GM19452 (cell line): ENCODE measurements around the gene KATNB1.
"Not testable (repeated sequence)": the region's sequence is repeated elsewhere in the genome, so short reads cannot be mapped to it uniquely, and the experiment has no call there.

ENCODE experiments used
- ATAC-seq: cut with Tn5 transposase; IDR thresholded peaks from one replicate; pipeline ENCODE4 v1.9.1; 2021; ENCODE audit not compliant: unreplicated experiment

KATNB1 gene

GRCh38 chr16:57788252-57788841 lies 52.8 kb downstream of the KATNB1 start:
- ATAC-seq: no peak

- ATAC-seq: no peak
These were observed 53.4 kb downstream of the KATNB1 start for GRCh38 chr16:57788951-57789350.

GRCh38 chr16:57791195-57791892 lies 55.8 kb downstream of the KATNB1 start:
- no peak for ATAC-seq

GRCh38 chr16:57791893-57792461 lies 56.4 kb downstream of the KATNB1 start:
- ATAC-seq: no peak

- ATAC-seq: no peak
These were observed 59.4 kb downstream of the KATNB1 start for GRCh38 chr16:57794849-57795430.

- ATAC-seq: no peak
These were observed 59.9 kb downstream of the KATNB1 start for GRCh38 chr16:57795431-57795878.

- not testable (repeated sequence) for ATAC-seq
These were observed 60.4 kb downstream of the KATNB1 start for GRCh38 chr16:57796014-57796413.

GRCh38 chr16:57797216-57797525 lies 61.6 kb downstream of the KATNB1 start:
- no peak for ATAC-seq

- ATAC-seq: no peak
These were observed 62.1 kb downstream of the KATNB1 start for GRCh38 chr16:57797526-57798266.

GRCh38 chr16:57798267-57798810 lies 62.8 kb downstream of the KATNB1 start:
- no peak for ATAC-seq

- no peak for ATAC-seq
These were observed 63.5 kb downstream of the KATNB1 start for GRCh38 chr16:57798953-57799599.

GRCh38 chr16:57799600-57800199 lies 64.1 kb downstream of the KATNB1 start:
- no peak for ATAC-seq

GRCh38 chr16:57800200-57801097 lies 64.9 kb downstream of the KATNB1 start:
- no peak for ATAC-seq

GRCh38 chr16:57801098-57801808 lies 65.7 kb downstream of the KATNB1 start:
- no peak for ATAC-seq

- no peak for ATAC-seq
These were observed 66.3 kb downstream of the KATNB1 start for GRCh38 chr16:57801809-57802340.

- ATAC-seq: no peak
These were observed 67.0 kb downstream of the KATNB1 start, which contains the start of gene KIFC3 for GRCh38 chr16:57802341-57803133. Gene KIFC3, minus strand, starts transcription at chr16:57802491. Its CDS starts 4,248 bp downstream, at chr16:57798243.
